ENCODE data around the gene NRXN3.

- TF ChIP-seq EZH2 (IDR thresholded peaks at IDR 0.05; ENCODE audit: low read depth, unreplicated experiment) = no peak
- no peak for TF ChIP-seq CTCF (conservative IDR thresholded peaks at IDR 0.05; ENCODE audit: low read depth in 2 of 2)
- no peak for TF ChIP-seq STAT1 (IDR thresholded peaks at IDR 0.05; ENCODE audit: unreplicated experiment)
These were observed 535.8 kb downstream of the NRXN3 start for GRCh38 chr14:78705989-78706388.

All from GM23338 (cell line).